ENCODE data around the gene TMEM132E. TPM values are rescaled to one million over a fixed set of nuclear protein-coding genes. Genes with fewer than 3 reads are reported as not detected.

TMEM132E gene
- total and polyA plus RNA-seq, 2 experiments from 2014 or later: 0.11 TPM; not detected in 1

DNA sequence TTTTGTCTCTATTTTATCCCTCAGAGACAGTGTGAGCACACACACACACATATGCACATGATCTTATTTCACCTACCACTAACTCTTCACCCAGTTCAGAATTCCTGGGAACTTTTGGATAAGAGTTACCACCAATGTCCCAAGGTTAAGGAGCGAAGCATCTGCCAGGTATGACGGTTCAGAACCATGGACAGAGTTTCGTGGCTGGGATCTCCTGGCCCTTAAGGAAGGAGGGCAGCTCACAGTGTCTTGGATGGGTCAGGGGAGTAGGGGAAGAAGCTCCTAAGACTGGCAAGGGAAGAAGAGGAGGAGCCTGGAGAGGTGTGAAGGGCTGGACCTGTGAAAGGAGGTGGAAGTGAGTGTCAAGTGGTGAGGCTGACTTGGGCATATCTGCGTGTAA, 23.0 kb upstream of the TMEM132E start:
- no peaks in the 10 kb centered on the region for H3K36me3 ChIP-seq (ENCODE audit: low read depth)
- no peak overlapping the region for H3K27ac ChIP-seq
- H3K4me3 ChIP-seq: no peak overlapping the region
- H3K9me3 ChIP-seq (ENCODE audit: low read depth): no peaks in the 10 kb centered on the region
- H3K4me1 ChIP-seq (ENCODE audit: insufficient read depth): no peaks in the 10 kb centered on the region
- H3K9me2 ChIP-seq (ENCODE audit: insufficient read depth): no peaks in the 10 kb centered on the region
- no peak overlapping the region for H3K9ac ChIP-seq
- H2AFZ ChIP-seq: no peak overlapping the region
- no peaks in the 10 kb centered on the region for H3K79me2 ChIP-seq (ENCODE audit: insufficient read depth)
- no peak overlapping the region for H3K4me2 ChIP-seq (ENCODE audit: unreplicated experiment)
- peak; percentile 20 for DNase-seq
- H3K27me3 ChIP-seq (replicated peaks; ENCODE audit: insufficient read depth): peaks cover 6% of the 10 kb centered on the region; the same call in 1 of the 2 replicates
- TF ChIP-seq EZH2 (IDR thresholded peaks at IDR 0.05; ENCODE audit: insufficient read depth, poor library complexity, severe bottlenecking) (no peak), EZH2phosphoT487 (IDR thresholded peaks at IDR 0.05; ENCODE audit: insufficient read depth, low read depth) (no peak)
- no peaks in the 10 kb centered on the region for H4K20me1 ChIP-seq (ENCODE audit: insufficient read depth)
- no peaks in the 10 kb centered on the region for H3F3A ChIP-seq (ENCODE audit: insufficient read depth)
- in situ Hi-C loops (cut with MboI): no loop called here
- WGBS, 2 experiments (ENCODE audit: low coverage in 1 of 2, low lambda C conversion rate in 2 of 2, missing lambda C conversion rate in 2 of 2): 10 to 11% methylated on average over 4 of the region's 4 CpGs

DNA sequence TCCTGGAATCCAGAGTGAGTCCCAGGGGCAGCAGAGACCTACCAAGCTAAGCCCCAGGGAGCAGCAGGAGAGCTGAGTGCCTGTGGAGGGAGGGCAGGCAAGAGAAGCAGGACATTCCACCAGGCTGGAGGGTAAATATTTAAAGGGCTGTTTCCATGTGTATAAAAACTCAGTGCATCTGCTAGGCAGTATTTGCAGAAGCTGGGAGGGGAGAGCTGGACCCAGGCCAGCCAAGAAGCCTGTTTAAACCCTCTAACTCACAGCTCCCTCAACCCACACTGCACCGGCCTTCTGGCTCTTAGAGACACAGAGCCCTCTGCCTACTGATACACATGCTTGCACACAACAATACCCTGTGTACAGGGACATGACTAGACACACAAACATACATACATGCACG, 22.5 kb upstream of the TMEM132E start:
- in situ Hi-C loops (cut with MboI): no loop called here
- H3K4me3 ChIP-seq: no peak overlapping the region
- H3K27ac ChIP-seq: no peak overlapping the region
- WGBS, 2 experiments (ENCODE audit: low coverage in 1 of 2, low lambda C conversion rate in 2 of 2, missing lambda C conversion rate in 2 of 2): 32 to 48% methylated on average over 2 of the region's 2 CpGs
- H3K9me3 ChIP-seq (ENCODE audit: low read depth): no peaks in the 10 kb centered on the region
- H2AFZ ChIP-seq: no peak overlapping the region
- H3K36me3 ChIP-seq (ENCODE audit: low read depth): no peaks in the 10 kb centered on the region
- H3K79me2 ChIP-seq (ENCODE audit: insufficient read depth): no peaks in the 10 kb centered on the region
- no peaks in the 10 kb centered on the region for H3K9me2 ChIP-seq (ENCODE audit: insufficient read depth)
- no peaks in the 10 kb centered on the region for H3F3A ChIP-seq (ENCODE audit: insufficient read depth)
- no peak overlapping the region for H3K4me2 ChIP-seq (ENCODE audit: unreplicated experiment)
- peaks cover 2% of the 10 kb centered on the region; the same call in 1 of the 2 replicates for H3K27me3 ChIP-seq (replicated peaks; ENCODE audit: insufficient read depth)
- DNase-seq: no peak
- no peaks in the 10 kb centered on the region for H4K20me1 ChIP-seq (ENCODE audit: insufficient read depth)
- H3K9ac ChIP-seq: no peak overlapping the region
- no peaks in the 10 kb centered on the region for H3K4me1 ChIP-seq (ENCODE audit: insufficient read depth)
- TF ChIP-seq EZH2phosphoT487 (IDR thresholded peaks at IDR 0.05; ENCODE audit: insufficient read depth, low read depth) (no peak), EZH2 (IDR thresholded peaks at IDR 0.05; ENCODE audit: insufficient read depth, poor library complexity, severe bottlenecking) (no peak)

DNA sequence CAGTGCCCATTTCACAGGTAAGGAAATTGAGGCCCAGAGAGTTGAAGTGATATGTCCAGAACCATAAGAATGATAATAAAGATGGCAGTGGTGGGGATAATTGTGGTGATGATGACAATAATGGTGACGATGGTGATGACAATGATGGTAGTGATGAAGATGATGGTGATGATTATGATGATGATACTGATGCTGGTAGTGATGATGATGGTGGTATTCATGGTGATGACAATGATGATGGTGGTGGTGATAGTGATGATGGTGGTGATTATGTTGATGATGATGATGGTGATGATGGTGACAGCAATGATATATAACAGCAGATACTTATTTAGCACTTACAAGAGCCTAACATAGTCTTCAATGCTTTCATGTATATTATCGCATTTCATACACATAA, 18.1 kb upstream of the TMEM132E start:
- no peak overlapping the region for H3K4me2 ChIP-seq (ENCODE audit: unreplicated experiment)
- H3K27ac ChIP-seq: no peak overlapping the region
- no peaks in the 10 kb centered on the region for H3F3A ChIP-seq (ENCODE audit: insufficient read depth)
- no peak overlapping the region for H3K9ac ChIP-seq
- H3K79me2 ChIP-seq (ENCODE audit: insufficient read depth): no peaks in the 10 kb centered on the region
- no peaks in the 10 kb centered on the region for H3K9me2 ChIP-seq (ENCODE audit: insufficient read depth)
- no peaks in the 10 kb centered on the region for H3K4me1 ChIP-seq (ENCODE audit: insufficient read depth)
- in situ Hi-C loops (cut with MboI): no loop called here
- WGBS, 2 experiments (ENCODE audit: low coverage in 1 of 2, low lambda C conversion rate in 2 of 2, missing lambda C conversion rate in 2 of 2): 48 to 53% methylated on average over 2 of the region's 2 CpGs
- H2AFZ ChIP-seq: no peak overlapping the region
- DNase-seq: no peak
- no peaks in the 10 kb centered on the region for H4K20me1 ChIP-seq (ENCODE audit: insufficient read depth)
- H3K27me3 ChIP-seq (replicated peaks; ENCODE audit: insufficient read depth): no peaks in the 10 kb centered on the region; the same call in 1 of the 2 replicates
- no peak overlapping the region for H3K4me3 ChIP-seq
- no peaks in the 10 kb centered on the region for H3K36me3 ChIP-seq (ENCODE audit: low read depth)
- TF ChIP-seq EZH2 (IDR thresholded peaks at IDR 0.05; ENCODE audit: insufficient read depth, poor library complexity, severe bottlenecking): no peak
- TF ChIP-seq EZH2phosphoT487 (IDR thresholded peaks at IDR 0.05; ENCODE audit: insufficient read depth, low read depth): no peak
- no peaks in the 10 kb centered on the region for H3K9me3 ChIP-seq (ENCODE audit: low read depth)

DNA sequence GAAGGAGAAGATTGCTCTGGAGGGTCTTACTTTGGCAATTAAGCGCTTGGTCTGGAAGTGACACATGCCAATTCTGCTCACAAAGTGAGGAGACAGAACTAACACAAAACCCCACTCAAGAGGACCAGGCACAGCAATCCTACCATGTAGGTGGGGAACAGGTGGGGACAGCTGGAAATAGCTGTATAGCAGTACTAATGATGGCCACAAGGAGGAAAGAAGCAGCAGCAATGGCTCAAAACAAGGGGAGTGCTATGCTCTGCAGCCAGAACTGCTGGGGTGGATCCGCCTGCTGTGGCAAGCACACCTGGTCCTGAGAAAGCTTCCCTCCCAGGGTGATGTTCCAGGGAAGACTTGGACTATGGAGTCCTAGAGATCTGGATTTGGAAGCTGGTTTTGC, 17.0 kb upstream of the TMEM132E start:
- H3K27ac ChIP-seq: no peak overlapping the region
- peak; percentile 23 for DNase-seq
- no peak overlapping the region for H3K9ac ChIP-seq
- H3K9me3 ChIP-seq (ENCODE audit: low read depth): no peaks in the 10 kb centered on the region
- no peaks in the 10 kb centered on the region for H3F3A ChIP-seq (ENCODE audit: insufficient read depth)
- H3K4me1 ChIP-seq (ENCODE audit: insufficient read depth): no peaks in the 10 kb centered on the region
- no peak for TF ChIP-seq EZH2phosphoT487 (IDR thresholded peaks at IDR 0.05; ENCODE audit: insufficient read depth, low read depth)
- no peak for TF ChIP-seq EZH2 (IDR thresholded peaks at IDR 0.05; ENCODE audit: insufficient read depth, poor library complexity, severe bottlenecking)
- H4K20me1 ChIP-seq (ENCODE audit: insufficient read depth): no peaks in the 10 kb centered on the region
- WGBS, 2 experiments (ENCODE audit: low coverage in 1 of 2, low lambda C conversion rate in 2 of 2, missing lambda C conversion rate in 2 of 2): 0 to 9% methylated on average over 2 of the region's 2 CpGs
- no peak overlapping the region for H3K4me2 ChIP-seq (ENCODE audit: unreplicated experiment)
- no peaks in the 10 kb centered on the region; the same call in 1 of the 2 replicates for H3K27me3 ChIP-seq (replicated peaks; ENCODE audit: insufficient read depth)
- H3K4me3 ChIP-seq: no peak overlapping the region
- no peaks in the 10 kb centered on the region for H3K36me3 ChIP-seq (ENCODE audit: low read depth)
- no peaks in the 10 kb centered on the region for H3K9me2 ChIP-seq (ENCODE audit: insufficient read depth)
- no peaks in the 10 kb centered on the region for H3K79me2 ChIP-seq (ENCODE audit: insufficient read depth)
- no peak overlapping the region for H2AFZ ChIP-seq
- in situ Hi-C loops (cut with MboI): no loop called here

DNA sequence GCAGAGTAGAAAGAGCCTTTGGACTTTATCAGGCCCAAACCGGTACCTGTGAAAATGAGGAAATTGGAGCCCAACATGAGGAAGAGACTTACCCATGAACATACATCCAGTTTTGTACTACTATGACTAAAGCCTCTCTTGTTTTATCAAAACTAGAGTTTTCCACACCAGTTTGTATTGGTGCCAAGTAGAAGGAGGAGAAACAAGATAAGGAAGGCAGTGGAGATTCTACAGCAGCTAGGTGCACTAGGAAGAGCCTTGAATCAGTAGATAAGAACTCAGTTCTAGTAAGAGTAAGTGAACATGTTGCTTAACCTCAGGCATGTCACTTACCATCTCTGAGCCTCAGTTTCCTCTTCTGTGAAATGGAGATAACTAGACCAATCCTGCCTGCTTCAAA, 13.7 kb upstream of the TMEM132E start:
- Histone ChIP-seq H3F3A (ENCODE audit: insufficient read depth) (no peaks in the 10 kb centered on the region), H4K20me1 (ENCODE audit: insufficient read depth) (no peaks in the 10 kb centered on the region), H2AFZ (no peak overlapping the region), H3K4me2 (ENCODE audit: unreplicated experiment) (no peak overlapping the region), H3K27ac (no peak overlapping the region), H3K4me1 (ENCODE audit: insufficient read depth) (no peaks in the 10 kb centered on the region), H3K79me2 (ENCODE audit: insufficient read depth) (no peaks in the 10 kb centered on the region), H3K4me3 (no peak overlapping the region), H3K27me3 (replicated peaks; ENCODE audit: insufficient read depth) (no peaks in the 10 kb centered on the region; the same call in 1 of the 2 replicates), H3K9me3 (ENCODE audit: low read depth) (no peaks in the 10 kb centered on the region), H3K9me2 (ENCODE audit: insufficient read depth) (no peaks in the 10 kb centered on the region), H3K9ac (no peak overlapping the region), H3K36me3 (ENCODE audit: low read depth) (no peaks in the 10 kb centered on the region)
- in situ Hi-C loops (cut with MboI): no loop called here
- DNase-seq: no peak
- TF ChIP-seq EZH2phosphoT487 (IDR thresholded peaks at IDR 0.05; ENCODE audit: insufficient read depth, low read depth) (no peak), EZH2 (IDR thresholded peaks at IDR 0.05; ENCODE audit: insufficient read depth, poor library complexity, severe bottlenecking) (no peak)
- WGBS, 2 experiments (ENCODE audit: low coverage in 1 of 2, low lambda C conversion rate in 2 of 2, missing lambda C conversion rate in 2 of 2): 71 to 78% methylated on average over 1 of the region's 1 CpG
